H1 (cell line): Measurements from ENCODE around the gene IQGAP1. TPM values are rescaled to one million over a fixed set of nuclear protein-coding genes. Genes with fewer than 3 reads are reported as not detected.

Source experiments
- CTCF ChIA-PET: fragments of 300-600 bp; sonication (Branson Sonifier 250); formaldehyde crosslinking; loops from one replicate; lab custom pipeline; 2021; ENCODE audit not compliant: partially characterized antibody; lab: Charles Lee
- POLR2A ChIA-PET: fragments of 300-600 bp; sonication (Branson Sonifier 250); formaldehyde crosslinking; loops from one replicate; lab custom pipeline; 2021; ENCODE audit warnings: inconsistent platforms; ENCODE audit not compliant: partially characterized antibody; lab: Charles Lee
- DNase-seq, 2 experiments: peaks; one replicate each; pipeline versions ENCODE4 v3.0.0 to v3.0.0-alpha.2; 2010 to 2022; ENCODE audit warnings: low spot score in 2 of 2, low read depth in 1 of 2, mixed read lengths in 1 of 2
- FAIRE-seq: peaks from 2 replicates; lab custom pipeline; 2011; peaks lifted over from hg19 to GRCh38; lab: Jason Lieb, UNC
- H2AFZ ChIP-seq: 2 replicates; pipeline ENCODE4 v1.8.1; 2012; ENCODE audit warnings: low read length, inconsistent platforms
- H2AK5ac ChIP-seq: 2 replicates; pipeline ENCODE4 v1.6.1; 2013; ENCODE audit warnings: low read depth, low read length
- H2BK120ac ChIP-seq: replicated peaks from 2 replicates; pipeline ENCODE3; 2013; ENCODE audit warnings: low read depth, low read length, inconsistent platforms
- H2BK12ac ChIP-seq: 2 replicates; pipeline ENCODE4 v1.6.1; 2013; ENCODE audit warnings: low read depth, low read length
- H2BK15ac ChIP-seq: 2 replicates; pipeline ENCODE4 v1.6.1; 2013; ENCODE audit warnings: low read length
- H2BK20ac ChIP-seq: 2 replicates; pipeline ENCODE4 v1.6.1; 2013; ENCODE audit warnings: low read length
- H2BK5ac ChIP-seq: 2 replicates; pipeline ENCODE4 v1.6.1; 2013; ENCODE audit warnings: low read depth, low read length
- H3K14ac ChIP-seq: 2 replicates; pipeline ENCODE4 v1.6.1; 2013; ENCODE audit warnings: inconsistent platforms; ENCODE audit not compliant: insufficient read length
- H3K18ac ChIP-seq: 2 replicates; pipeline ENCODE4 v1.6.1; 2013; ENCODE audit warnings: low read length; ENCODE audit errors: extremely low read depth
- H3K23ac ChIP-seq: 2 replicates; pipeline ENCODE4 v1.6.1; 2013; ENCODE audit warnings: inconsistent platforms; ENCODE audit not compliant: insufficient read length
- H3K23me2 ChIP-seq: 2 replicates; pipeline ENCODE4 v1.6.1; 2013; ENCODE audit warnings: low read depth, low read length
- H3K27ac ChIP-seq: 2 replicates; pipeline ENCODE4 v1.6.1; 2011; ENCODE audit warnings: low read depth, low read length, inconsistent platforms
- H3K27me3 ChIP-seq, 4 experiments: replicated peaks in 1 of 4; 1 replicate in 1 of 4; 2 replicates in 3 of 4; pipeline versions ENCODE4 v1.6.1 to v1.8.1; 2011 to 2013; ENCODE audit warnings: low read length in 3 of 4, mild to moderate bottlenecking in 3 of 4, inconsistent platforms in 2 of 4, mixed read lengths in 2 of 4, moderate library complexity in 1 of 4; ENCODE audit not compliant: control insufficient read depth in 3 of 4, insufficient read depth in 3 of 4; ENCODE audit errors: extremely low read depth in 1 of 4
- H3K36me3 ChIP-seq, 4 experiments: 2 replicates each; pipeline versions ENCODE4 v1.6.1 to v1.8.1; 2011 to 2013; ENCODE audit warnings: mild to moderate bottlenecking in 4 of 4, low read length in 3 of 4, moderate library complexity in 2 of 4, control low read depth in 1 of 4, inconsistent platforms in 1 of 4; ENCODE audit not compliant: insufficient read depth in 4 of 4, control insufficient read depth in 2 of 4
- H3K4ac ChIP-seq: replicated peaks from 2 replicates; pipeline ENCODE3; 2013; ENCODE audit warnings: low read length, low read depth, mixed read lengths, inconsistent platforms; ENCODE audit not compliant: insufficient read length
- H3K4me1 ChIP-seq, 4 experiments: replicated peaks in 1 of 4; 1 replicate in 1 of 4; 2 replicates in 3 of 4; pipeline versions ENCODE4 v1.6.1 to v1.8.1; 2011 to 2013; ENCODE audit warnings: low read length in 3 of 4, inconsistent platforms in 2 of 4, mixed read lengths in 1 of 4; ENCODE audit not compliant: insufficient read depth in 4 of 4, control insufficient read depth in 3 of 4
- H3K4me2 ChIP-seq, 2 experiments: 2 replicates each; pipeline versions ENCODE4 v1.6.1 to v1.8.1; 2011 to 2013; ENCODE audit warnings: low read depth in 2 of 2, low read length in 2 of 2, control low read depth in 1 of 2, inconsistent platforms in 1 of 2, mild to moderate bottlenecking in 1 of 2; ENCODE audit not compliant: insufficient read depth in 1 of 2
- H3K4me3 ChIP-seq, 4 experiments: fragments of 200-600, 300-600 bp in 1 of 4; sonication (generic), shearing (Covaris generic), sonication (Bioruptor Twin) in 1 of 4; 2 replicates each; pipeline versions ENCODE4 v1.5.1 to v1.8.1; 2011 to 2016; ENCODE audit warnings: low read length in 4 of 4, low read depth in 3 of 4, control low read depth in 2 of 4, inconsistent platforms in 2 of 4, mild to moderate bottlenecking in 2 of 4, mixed read lengths in 1 of 4, moderate library complexity in 1 of 4; ENCODE audit not compliant: insufficient read depth in 2 of 4; ENCODE audit errors: extremely low read depth in 1 of 4
- H3K56ac ChIP-seq: replicated peaks from 2 replicates; pipeline ENCODE3; 2013; ENCODE audit warnings: low read depth, mild to moderate bottlenecking, mixed read lengths, low read length, inconsistent platforms; ENCODE audit not compliant: insufficient read length
- H3K79me1 ChIP-seq: 2 replicates; pipeline ENCODE4 v1.6.1; 2013; ENCODE audit warnings: low read depth, low read length, control low read depth
- H3K79me2 ChIP-seq, 2 experiments: 2 replicates each; pipeline versions ENCODE4 v1.6.1 to v1.8.1; 2012 to 2013; ENCODE audit warnings: low read length in 2 of 2, mild to moderate bottlenecking in 2 of 2, inconsistent platforms in 1 of 2; ENCODE audit not compliant: insufficient read depth in 2 of 2, control insufficient read depth in 1 of 2
- H3K9ac ChIP-seq, 4 experiments: replicated peaks in 1 of 4; 1 replicate in 1 of 4; 2 replicates in 3 of 4; pipeline versions ENCODE4 v1.6.1 to v1.8.1; 2011 to 2013; ENCODE audit warnings: low read depth in 3 of 4, low read length in 3 of 4, control low read depth in 2 of 4, mild to moderate bottlenecking in 2 of 4, moderate library complexity in 2 of 4, inconsistent platforms in 1 of 4; ENCODE audit errors: extremely low read depth in 1 of 4
- H3K9me3 ChIP-seq, 2 experiments: 2 replicates each; pipeline versions ENCODE4 v1.6.1 to v1.8.1; 2012 to 2013; ENCODE audit warnings: mild to moderate bottlenecking in 2 of 2, moderate library complexity in 2 of 2, control low read depth in 1 of 2, inconsistent platforms in 1 of 2, low read depth in 1 of 2, low read length in 1 of 2, mixed read lengths in 1 of 2; ENCODE audit not compliant: insufficient read depth in 2 of 2
- H4K20me1 ChIP-seq, 2 experiments: replicated peaks in 1 of 2; 2 replicates each; pipeline versions ENCODE3 to v1.8.1; 2011 to 2013; ENCODE audit warnings: inconsistent platforms in 2 of 2, low read length in 2 of 2, mild to moderate bottlenecking in 1 of 2; ENCODE audit not compliant: insufficient read depth in 2 of 2, control insufficient read depth in 1 of 2
- H4K5ac ChIP-seq: 2 replicates; pipeline ENCODE4 v1.6.1; 2013; ENCODE audit warnings: low read length, low read depth, mixed read lengths, inconsistent platforms; ENCODE audit not compliant: insufficient read length
- H4K8ac ChIP-seq: 2 replicates; pipeline ENCODE4 v1.8.0; 2013; ENCODE audit warnings: mild to moderate bottlenecking, moderate library complexity, low read length, inconsistent platforms; ENCODE audit not compliant: insufficient read depth; ENCODE audit errors: extremely low read depth
- H4K91ac ChIP-seq: replicated peaks from 2 replicates; pipeline ENCODE3; 2013; ENCODE audit warnings: low read length, mixed read lengths, inconsistent platforms; ENCODE audit not compliant: insufficient read length
- BCL11A ChIP-seq, 2 experiments: IDR thresholded peaks; one replicate each; pipeline ENCODE4 v1.6.1; 2011; ENCODE audit warnings: low read depth in 2 of 2, low read length in 2 of 2, mild to moderate bottlenecking in 2 of 2
- BRCA1 ChIP-seq: IDR thresholded peaks from 2 replicates; pipeline ENCODE4 v1.6.1; 2012; ENCODE audit warnings: low read depth, low read length, improper control_type of control experiment
- CBX5 ChIP-seq: fragments of 300-800, 300-1000 bp; sonication (generic); IDR thresholded peaks from 2 replicates; pipeline ENCODE4 v1.7.1; 2016; ENCODE audit warnings: antibody characterized with exemption, low read length, low read depth
- CTBP2 ChIP-seq: IDR thresholded peaks from 2 replicates; pipeline ENCODE4 v1.7.0; 2011; ENCODE audit warnings: borderline replicate concordance, mild to moderate bottlenecking, moderate library complexity, mixed read lengths, low read length; ENCODE audit not compliant: insufficient read depth, insufficient read length
- EP300 ChIP-seq, 2 experiments: IDR thresholded peaks; 1 replicate in 1 of 2; 2 replicates in 1 of 2; pipeline ENCODE4 v1.6.1; 2011 to 2012; ENCODE audit warnings: low read depth in 2 of 2, low read length in 2 of 2, mild to moderate bottlenecking in 2 of 2, borderline replicate concordance in 1 of 2, inconsistent platforms in 1 of 2, moderate library complexity in 1 of 2
- HDAC2 ChIP-seq, 2 experiments: fragments of 300-600 bp in 1 of 2; sonication (generic) in 1 of 2; IDR thresholded peaks; 2 replicates each; pipeline ENCODE4 v1.6.1; 2011 to 2012; ENCODE audit warnings: low read depth in 2 of 2, low read length in 2 of 2, mild to moderate bottlenecking in 2 of 2, moderate library complexity in 2 of 2, borderline replicate concordance in 1 of 2, inconsistent platforms in 1 of 2
- KDM4A ChIP-seq: IDR thresholded peaks from one replicate; pipeline ENCODE4 v1.7.1; 2012; ENCODE audit warnings: low read depth, mild to moderate bottlenecking, moderate library complexity, low read length, inconsistent platforms; ENCODE audit not compliant: severe bottlenecking
- NRF1 ChIP-seq: IDR thresholded peaks from 2 replicates; pipeline ENCODE4 v1.6.1; 2011; ENCODE audit warnings: mild to moderate bottlenecking, low read depth, low read length, improper control_type of control experiment
- POLR2A ChIP-seq, 2 experiments: IDR thresholded peaks; 1 replicate in 1 of 2; 2 replicates in 1 of 2; pipeline ENCODE4 v1.6.1; 2011; ENCODE audit warnings: low read depth in 2 of 2, low read length in 2 of 2, mild to moderate bottlenecking in 2 of 2; ENCODE audit errors: control extremely low read depth in 1 of 2
- RAD21 ChIP-seq, 2 experiments: IDR thresholded peaks in 1 of 2; conservative IDR thresholded peaks in 1 of 2; 2 replicates each; pipeline ENCODE4 v1.6.1; 2011; ENCODE audit warnings: low read depth in 2 of 2, low read length in 2 of 2, improper control_type of control experiment in 1 of 2, inconsistent platforms in 1 of 2, mild to moderate bottlenecking in 1 of 2, moderate library complexity in 1 of 2
- SIX5 ChIP-seq: IDR thresholded peaks from 2 replicates; pipeline ENCODE4 v1.6.1; 2011; ENCODE audit warnings: mild to moderate bottlenecking, low read depth, low read length
- SP1 ChIP-seq: IDR thresholded peaks from 2 replicates; pipeline ENCODE4 v1.6.1; 2011; ENCODE audit warnings: low read depth, low read length
- USF2 ChIP-seq: IDR thresholded peaks from 2 replicates; pipeline ENCODE4 v1.6.1; 2011; ENCODE audit warnings: low read length, improper control_type of control experiment
- WGBS, 2 experiments: shearing (Covaris generic) in 1 of 2; methylation state at CpG; one replicate each; pipeline versions ENCODE4 v1.1.6 to v1.1.7; 2013 to 2015; ENCODE audit warnings: low lambda C conversion rate in 2 of 2, mixed read lengths in 2 of 2, inconsistent platforms in 1 of 2, low coverage in 1 of 2, missing lambda C conversion rate in 1 of 2; ENCODE audit not compliant: insufficient replicate concordance in 2 of 2, insufficient coverage in 1 of 2, insufficient read length in 1 of 2; ENCODE audit errors: extremely low coverage in 1 of 2, missing lambda C conversion rate in 1 of 2; 5-methylcytosine and 5-hydroxymethylcytosine counted together
- polyA plus RNA-seq, 7 experiments: library from polyadenylated mRNA; depleted of rRNA in 3 of 7; stranded (reverse) in 5 of 7; unstranded in 2 of 7; fragments of >200 nt in 5 of 7; fragments of 200-250 nt in 2 of 7; gene quantifications; 1 replicate in 5 of 7; 2 replicates in 1 of 7; 4 replicates in 1 of 7; pipeline versions ENCODE4 v1.2.1 to v1.2.3, GENCODE V29; 2011 to 2013; ENCODE audit warnings: missing spikeins in 2 of 7, mixed read lengths in 2 of 7
- total RNA-seq: library from RNA; stranded (reverse); fragmentation: NEBNext Ultra II Directional; extraction: Animal tissue kit (Norgen Biotek cat#: 25700); gene quantifications from 2 replicates; pipeline ENCODE4 v1.2.1, GENCODE V29; 2021

Gene IQGAP1
- total and polyA plus RNA-seq, 2 of the 8 experiments (the other 6 are each of a cell fraction or from before 2014, with no cell fraction given) = 56.0 to 138 TPM

- H2BK12ac ChIP-seq = no peak overlapping the region
- no peaks in the 10 kb centered on the region for H3K27me3 ChIP-seq
- H3K18ac ChIP-seq = no peak overlapping the region
- no peak overlapping the region for H2BK5ac ChIP-seq
- H3K4me3 ChIP-seq = no peak overlapping the region
- ChIA-PET POLR2A (interaction anchor here (0.6 kb wide), 1 partner anchor 760 kb away, joined by 4 read pairs; no protein-coding TSS in a partner anchor), CTCF (interaction anchor here (1.3 to 3.0 kb wide), 2 partner anchors 9 to 193 kb away, joined by 3 to 14 read pairs; no protein-coding TSS in a partner anchor)
- FAIRE-seq = no peak
- WGBS, 2 experiments = 92% methylated on average over 2 of the region's 2 CpGs; no CpG with 5 or more reads in 1 of the 2 experiments
- H3K56ac ChIP-seq = no peak overlapping the region
- H3K79me1 ChIP-seq = no peaks in the 10 kb centered on the region
- H3K9ac ChIP-seq = no peak overlapping the region
- H3K27ac ChIP-seq = no peak overlapping the region
- H3K36me3 ChIP-seq = no peaks in the 10 kb centered on the region
- H3K4me1 ChIP-seq = no peaks in the 10 kb centered on the region
- H3K9me3 ChIP-seq = no peaks in the 10 kb centered on the region
- H4K20me1 ChIP-seq = no peaks in the 10 kb centered on the region
- H3K14ac ChIP-seq = no peak overlapping the region
- no peak overlapping the region for H2BK15ac ChIP-seq
- no peak overlapping the region for H4K5ac ChIP-seq
- no peaks in the 10 kb centered on the region for H3K79me2 ChIP-seq
- no peak overlapping the region for H3K23ac ChIP-seq
- no peak overlapping the region for H2BK120ac ChIP-seq
- no peak overlapping the region for H4K91ac ChIP-seq
- no peak overlapping the region for H2BK20ac ChIP-seq
- DNase-seq = no peak
- no peaks in the 10 kb centered on the region for H3K23me2 ChIP-seq
- H2AK5ac ChIP-seq = no peak overlapping the region
- no peak overlapping the region for H2AFZ ChIP-seq
- no peak overlapping the region for H3K4me2 ChIP-seq
- H4K8ac ChIP-seq = no peak overlapping the region
- H3K4ac ChIP-seq = no peak overlapping the region
- no peak for TF ChIP-seq EP300 (IDR thresholded peaks at IDR 0.05; ENCODE audit: borderline replicate concordance in 1 of 2, low read depth in 2 of 2, low read length in 2 of 2)
- TF ChIP-seq KDM4A = no peak
- TF ChIP-seq BRCA1 = no peak
- TF ChIP-seq CTBP2 = no peak
- no peak for TF ChIP-seq NRF1
- no peak for TF ChIP-seq RAD21 (IDR thresholded peaks at IDR 0.05 in 1 of 2, conservative IDR thresholded peaks at IDR 0.05 in 1 of 2; ENCODE audit: low read depth in 2 of 2, low read length in 2 of 2)
- TF ChIP-seq HDAC2 (IDR thresholded peaks at IDR 0.05; ENCODE audit: borderline replicate concordance in 1 of 2, low read depth in 2 of 2, low read length in 2 of 2) = no peak
- no peak for TF ChIP-seq SIX5
- TF ChIP-seq USF2 = no peak
- no peak for TF ChIP-seq BCL11A (IDR thresholded peaks at IDR 0.05; ENCODE audit: low read depth in 2 of 2, low read length in 2 of 2)
- no peak for TF ChIP-seq POLR2A (IDR thresholded peaks at IDR 0.05; ENCODE audit: control extremely low read depth in 1 of 2, low read depth in 2 of 2, low read length in 2 of 2)
- no peak for TF ChIP-seq SP1
- TF ChIP-seq CBX5 = no peak
Measured at GRCh38 chr15:90513448-90513847, 125.4 kb downstream of the IQGAP1 start.
